ENCODE measurements around the gene CST7.

- no peak for TF ChIP-seq EZH2 (optimal IDR thresholded peaks at IDR 0.05; ENCODE audit: low read depth, low read length)
- peak; percentile 91 for TF ChIP-seq CTCF (IDR thresholded peaks at IDR 0.05; ENCODE audit: low read length)
Observed at GRCh38 chr20:24994470-24995368, 45.6 kb downstream of the CST7 start.
